ENCODE results near the gene MEGF6. TPM values are rescaled to one million over a fixed set of nuclear protein-coding genes. Genes with fewer than 3 reads are reported as not detected.

Gene MEGF6
- total RNA-seq, 2 donors from 2014 or later, result 83.0 to 103 TPM

DNA sequence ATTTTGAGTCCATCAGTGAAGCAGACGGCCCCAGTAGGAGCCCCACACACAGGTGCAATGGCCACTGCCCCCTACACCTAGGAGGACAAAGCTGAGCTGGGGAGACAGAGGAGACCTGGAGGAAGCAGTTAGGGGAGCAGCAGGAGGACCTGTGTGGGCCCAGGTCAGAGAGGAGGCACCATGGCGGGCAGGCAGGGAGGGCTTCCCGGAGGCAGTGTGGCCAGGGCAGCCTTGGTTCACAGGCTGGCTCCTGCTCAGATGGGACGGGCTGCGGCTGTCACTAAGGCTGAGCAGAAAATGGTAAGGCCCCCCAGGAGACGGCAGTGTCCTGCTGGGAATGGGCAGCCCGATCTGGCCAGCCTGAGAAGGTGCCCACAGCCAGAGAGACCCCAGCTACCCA lies 15.4 kb downstream of the MEGF6 start:
- no peaks in the 10 kb centered on the region for H3K9me3 Mint-ChIP-seq
- H3K4me1 Mint-ChIP-seq, result peaks cover 13% of the 10 kb centered on the region
- no peaks in the 10 kb centered on the region for H3K27me3 ChIP-seq (ENCODE audit: control insufficient read depth, insufficient read depth, low read length, poor library complexity, severe bottlenecking)
- no peaks in the 10 kb centered on the region for H3K36me3 ChIP-seq (ENCODE audit: control insufficient read depth, insufficient read depth, low read length)
- H3K27ac ChIP-seq (ENCODE audit: low read depth, low read length), result no peak overlapping the region
- H3K4me3 ChIP-seq (ENCODE audit: low read length), result no peak overlapping the region
- no peak overlapping the region for H3K4me3 Mint-ChIP-seq
- H3K36me3 Mint-ChIP-seq (ENCODE audit: low read depth), result no peaks in the 10 kb centered on the region
- H3K9me3 ChIP-seq (ENCODE audit: control insufficient read depth, low read length), result no peaks in the 10 kb centered on the region
- no peaks in the 10 kb centered on the region for H3K4me1 ChIP-seq (ENCODE audit: control insufficient read depth, insufficient read depth, low read length)
- 90 to 100% methylated on average over 3 to 7 of the region's 7 CpGs for whole genome bisulfite sequencing, 2 experiments (ENCODE audit: insufficient coverage in 1 of 2, insufficient read length in 1 of 2)
- TF ChIP-seq CTCF (conservative IDR thresholded peaks at IDR 0.05), result no peak
- H3K27ac Mint-ChIP-seq, result no peak overlapping the region
- H3K9ac ChIP-seq (ENCODE audit: extremely low read depth, low read length, poor library complexity, severe bottlenecking), result no peak overlapping the region
- DNase-seq, result no peak
- H3K27me3 Mint-ChIP-seq (ENCODE audit: insufficient read depth), result no peaks in the 10 kb centered on the region

DNA sequence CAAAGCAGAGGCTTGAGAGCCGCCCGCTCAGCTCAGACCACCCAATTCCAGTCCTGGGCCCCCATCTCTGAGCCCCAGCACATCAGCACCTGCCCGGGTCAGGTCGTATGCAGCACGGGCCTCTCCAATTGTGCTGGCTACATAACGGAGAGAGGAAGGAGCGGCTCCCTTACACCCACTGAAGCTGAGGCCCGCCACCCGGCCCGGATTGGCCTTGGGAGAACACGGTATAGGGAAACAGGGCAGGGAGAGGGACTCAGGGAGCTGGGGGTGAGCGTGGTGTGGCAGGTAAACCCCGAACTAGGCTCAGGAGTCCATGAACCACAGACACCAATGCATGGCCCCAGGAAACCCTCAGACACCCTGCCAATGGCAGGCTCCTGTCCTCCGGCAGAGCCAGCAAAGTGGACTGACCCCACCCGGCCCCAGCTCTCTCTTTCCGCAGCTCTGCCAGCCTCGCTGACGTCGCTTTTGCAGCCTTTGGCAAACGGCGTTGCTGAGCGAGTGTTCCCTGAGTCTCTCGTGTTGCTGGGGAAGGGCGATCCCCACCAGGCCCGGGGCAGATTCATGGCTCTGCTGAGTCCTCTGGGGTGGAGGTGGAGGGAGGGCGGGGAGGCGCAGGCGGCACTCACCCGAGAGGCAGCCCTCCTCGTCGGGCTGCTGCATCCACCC lies 16.5 kb downstream of the MEGF6 start:
- no peak overlapping the region for H3K4me3 ChIP-seq (ENCODE audit: low read length)
- no peak overlapping the region for H3K4me3 Mint-ChIP-seq
- no peaks in the 10 kb centered on the region for H3K27me3 Mint-ChIP-seq (ENCODE audit: insufficient read depth)
- TF ChIP-seq CTCF (conservative IDR thresholded peaks at IDR 0.05), result no peak
- H3K27ac ChIP-seq (ENCODE audit: low read depth, low read length), result no peak overlapping the region
- H3K36me3 ChIP-seq (ENCODE audit: control insufficient read depth, insufficient read depth, low read length), result no peaks in the 10 kb centered on the region
- H3K4me1 ChIP-seq (ENCODE audit: control insufficient read depth, insufficient read depth, low read length), result no peaks in the 10 kb centered on the region
- WGBS, 2 experiments (ENCODE audit: insufficient coverage in 1 of 2, insufficient read length in 1 of 2), result 92 to 94% methylated on average over 18 to 31 of the region's 31 CpGs
- no peaks in the 10 kb centered on the region for H3K27me3 ChIP-seq (ENCODE audit: control insufficient read depth, insufficient read depth, low read length, poor library complexity, severe bottlenecking)
- no peak overlapping the region for H3K9ac ChIP-seq (ENCODE audit: extremely low read depth, low read length, poor library complexity, severe bottlenecking)
- H3K9me3 ChIP-seq (ENCODE audit: control insufficient read depth, low read length), result no peaks in the 10 kb centered on the region
- DNase-seq, result no peak
- peaks cover 16% of the 10 kb centered on the region for H3K4me1 Mint-ChIP-seq
- no peak overlapping the region for H3K27ac Mint-ChIP-seq
- no peaks in the 10 kb centered on the region for H3K9me3 Mint-ChIP-seq
- no peaks in the 10 kb centered on the region for H3K36me3 Mint-ChIP-seq (ENCODE audit: low read depth)

GRCh38 chr1:3593745-3594144 lies 17.6 kb downstream of the MEGF6 start:
- Histone ChIP-seq H3K27me3 (ENCODE audit: control insufficient read depth, insufficient read depth, low read length, poor library complexity, severe bottlenecking) (no peaks in the 10 kb centered on the region), H3K9ac (ENCODE audit: extremely low read depth, low read length, poor library complexity, severe bottlenecking) (no peak overlapping the region), H3K4me1 (ENCODE audit: control insufficient read depth, insufficient read depth, low read length) (no peaks in the 10 kb centered on the region), H3K9me3 (ENCODE audit: control insufficient read depth, low read length) (no peaks in the 10 kb centered on the region), H3K4me3 (ENCODE audit: low read length) (no peak overlapping the region), H3K27ac (ENCODE audit: low read depth, low read length) (peak overlapping the region; percentile 58), H3K36me3 (ENCODE audit: control insufficient read depth, insufficient read depth, low read length) (no peaks in the 10 kb centered on the region)
- DNase-seq, result no peak
- H3K36me3 Mint-ChIP-seq (ENCODE audit: low read depth), result no peaks in the 10 kb centered on the region
- H3K9me3 Mint-ChIP-seq, result no peaks in the 10 kb centered on the region
- no peak for TF ChIP-seq CTCF (conservative IDR thresholded peaks at IDR 0.05)
- no peaks in the 10 kb centered on the region for H3K27me3 Mint-ChIP-seq (ENCODE audit: insufficient read depth)
- 89 to 93% methylated on average over 3 to 10 of the region's 10 CpGs for WGBS, 2 experiments (ENCODE audit: insufficient coverage in 1 of 2, insufficient read length in 1 of 2)
- peaks cover 16% of the 10 kb centered on the region for H3K4me1 Mint-ChIP-seq
- no peak overlapping the region for H3K4me3 Mint-ChIP-seq
- peak overlapping the region; percentile 88 for H3K27ac Mint-ChIP-seq
